Stimulated activated CD4-positive, alpha-beta T cell treated with anti-CD3 and anti-CD28 coated beads, Interleukin-2, amount 100 ng/mL, for 4 hours (primary cell): Measurements from ENCODE around the gene ABI2.

Source experiments
- DNase-seq: peaks from one replicate; pipeline ENCODE4 v3.0.0-alpha.2; 2020; ENCODE audit warnings: low read depth

Gene ABI2

DNA sequence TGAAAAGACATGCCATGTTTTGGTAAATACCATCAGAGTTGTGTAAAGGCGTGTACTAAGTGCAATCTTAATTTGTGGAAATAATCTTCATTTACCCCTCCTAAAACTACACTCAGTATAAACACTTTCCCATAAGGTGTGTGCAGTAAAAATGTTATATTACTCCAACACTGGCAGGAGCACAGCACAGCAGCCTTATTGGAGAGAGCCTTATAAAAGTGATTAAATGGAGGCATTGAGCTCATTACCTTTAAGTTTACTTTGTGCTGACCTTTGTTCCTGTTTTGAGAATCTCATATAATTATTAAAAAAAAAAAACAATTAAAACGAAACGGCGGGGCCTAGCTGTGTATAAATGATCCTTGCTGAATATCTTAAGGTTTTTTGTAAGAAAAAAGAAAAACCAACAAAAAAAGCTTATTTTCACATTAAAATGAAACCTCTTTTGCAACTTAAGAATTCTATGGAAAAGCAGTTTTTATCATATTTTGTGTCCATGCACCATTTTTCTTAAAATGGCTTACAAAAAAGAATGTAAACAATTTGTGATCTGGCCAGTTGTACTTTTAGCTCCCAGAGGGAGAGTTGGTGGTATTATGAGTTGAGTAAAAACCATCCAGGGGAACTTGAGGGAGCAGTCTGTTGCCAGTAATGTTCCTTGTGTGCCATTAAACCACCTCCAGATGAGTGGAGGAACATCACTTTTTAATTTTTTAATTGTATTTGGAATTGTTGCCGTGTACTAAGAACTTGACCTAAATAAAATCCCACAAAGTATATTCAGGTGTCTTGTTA is 103.4 kb downstream of the ABI2 start:
- no peak for DNase-seq

GRCh38 chr2:203432811-203433210 is 104.6 kb downstream of the ABI2 start:
- DNase-seq, result no peak

DNA sequence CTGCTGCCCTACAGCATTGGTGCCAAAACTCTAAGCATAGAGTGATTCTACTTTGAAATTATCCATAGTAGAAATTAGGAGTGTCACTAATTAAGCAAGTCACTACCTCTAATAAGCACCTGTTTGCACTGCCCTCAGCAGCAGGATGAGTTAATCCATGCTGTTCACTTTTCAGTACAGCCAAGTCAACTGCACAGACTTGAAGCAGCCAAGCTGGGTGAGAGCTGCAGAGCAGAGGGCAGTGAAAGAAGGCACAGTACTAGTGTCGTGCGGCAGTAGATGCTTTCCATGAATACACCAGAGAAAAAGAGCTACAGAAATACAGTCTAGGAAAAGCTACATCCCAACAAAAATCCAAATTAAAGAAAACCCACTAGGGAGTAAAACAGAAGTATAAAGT is 108.3 kb downstream of the ABI2 start:
- no peak for DNase-seq

DNA sequence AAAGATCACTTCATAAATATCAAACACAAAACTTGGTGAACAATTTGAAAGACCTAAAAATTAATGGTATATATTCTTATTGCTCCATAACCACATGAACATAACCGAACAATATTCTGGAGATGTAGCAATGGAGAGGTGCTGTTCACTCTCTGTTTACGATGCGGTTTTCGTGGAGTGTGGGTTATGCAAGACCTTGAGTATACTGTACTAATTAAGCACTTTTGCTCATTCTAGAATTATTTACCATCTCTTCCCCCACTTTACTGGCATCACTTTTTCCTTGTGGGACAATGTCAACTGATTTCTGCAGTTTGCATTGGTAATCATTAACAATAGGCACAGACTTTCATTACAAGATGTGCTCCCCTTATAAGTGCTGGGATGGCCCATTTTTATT is 109.3 kb downstream of the ABI2 start:
- no peak for DNase-seq

- no peak for DNase-seq
These were observed 110.3 kb downstream of the ABI2 start for GRCh38 chr2:203438528-203438927.

DNA sequence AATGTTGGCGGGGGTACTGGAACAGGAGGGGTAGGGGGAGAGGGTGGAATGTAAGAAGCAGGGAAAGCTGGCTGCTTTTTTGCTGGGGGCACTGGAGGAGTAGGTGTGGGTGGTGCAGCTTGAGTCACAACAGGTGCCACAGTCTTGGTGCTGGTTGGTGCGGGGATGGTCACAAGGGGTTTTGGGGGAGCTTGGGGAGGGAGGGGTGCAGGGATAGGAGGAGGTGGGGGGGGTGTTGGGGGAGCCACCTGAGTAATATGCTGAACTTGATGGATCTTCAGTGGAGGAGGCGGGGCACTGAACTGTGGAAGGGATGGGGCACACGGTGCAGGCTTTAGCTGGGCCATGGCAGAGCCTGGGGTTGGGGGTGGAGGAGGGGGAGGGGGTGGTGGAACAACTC is 112.5 kb downstream of the ABI2 start:
- DNase-seq, result no peak

DNA sequence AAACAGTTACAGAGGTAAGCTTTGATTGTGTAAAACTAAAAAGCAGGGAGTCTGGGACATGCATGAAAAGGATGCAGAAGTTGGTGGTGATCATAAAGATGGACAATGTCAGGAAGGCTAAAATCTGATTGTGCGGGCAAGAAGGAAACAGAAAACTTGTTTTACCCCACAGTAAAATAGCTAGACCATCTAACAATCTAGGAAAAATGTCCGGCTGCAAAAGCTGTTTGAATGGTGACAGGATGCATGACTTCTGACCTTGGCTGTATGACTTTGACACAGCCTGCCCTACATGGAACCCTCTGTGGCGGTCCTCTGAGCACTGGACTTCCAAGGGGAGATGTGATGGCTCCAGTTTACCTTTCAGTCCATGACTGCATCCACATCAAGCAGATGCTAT is 113.3 kb downstream of the ABI2 start:
- DNase-seq, result no peak

- DNase-seq, result no peak
These were observed 114.3 kb downstream of the ABI2 start for GRCh38 chr2:203442463-203442862.

GRCh38 chr2:203444738-203445137 is 116.5 kb downstream of the ABI2 start:
- no peak for DNase-seq

- DNase-seq, result no peak
These were observed 117.9 kb downstream of the ABI2 start for GRCh38 chr2:203446071-203446481.

DNA sequence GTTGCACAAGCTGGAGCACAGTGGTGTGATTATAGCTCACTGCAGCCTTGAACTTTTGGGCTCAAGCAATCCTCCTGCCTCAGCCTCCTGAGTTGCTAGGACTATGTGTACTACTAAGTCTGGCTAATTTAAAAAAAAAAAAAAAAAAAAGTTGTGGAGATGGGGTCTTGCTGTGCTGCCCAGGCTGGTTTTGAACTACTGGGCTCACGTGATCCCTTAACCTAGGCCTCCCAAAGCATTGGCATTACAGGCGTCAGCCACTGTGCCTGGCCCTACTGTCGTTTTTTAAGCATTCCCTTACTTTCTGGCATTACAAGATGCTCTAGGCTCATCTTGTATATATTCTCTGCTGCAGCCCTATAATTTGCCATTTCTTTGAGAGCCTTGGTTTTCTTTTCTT is 118.6 kb downstream of the ABI2 start:
- no peak for DNase-seq

DNA sequence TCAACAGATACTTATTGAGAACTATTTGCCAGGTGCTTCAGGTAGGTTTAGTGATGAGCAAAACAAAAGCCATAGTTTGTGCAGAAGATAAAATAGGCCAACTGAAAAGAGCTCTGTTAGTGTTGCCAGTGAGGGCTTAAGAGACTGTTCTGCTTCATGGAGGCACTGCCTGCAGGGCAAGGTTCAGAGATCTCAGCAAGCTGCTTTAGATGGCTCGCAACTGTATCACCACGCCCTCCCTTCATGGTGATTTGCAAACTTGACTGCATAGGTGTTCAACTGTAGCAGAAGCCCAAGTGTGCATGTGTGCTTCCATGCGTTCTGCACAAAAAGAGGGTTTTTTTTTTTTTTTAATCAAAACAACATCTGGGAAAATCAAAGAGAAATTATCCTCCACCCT is 122.4 kb downstream of the ABI2 start:
- DNase-seq, result no peak

DNA sequence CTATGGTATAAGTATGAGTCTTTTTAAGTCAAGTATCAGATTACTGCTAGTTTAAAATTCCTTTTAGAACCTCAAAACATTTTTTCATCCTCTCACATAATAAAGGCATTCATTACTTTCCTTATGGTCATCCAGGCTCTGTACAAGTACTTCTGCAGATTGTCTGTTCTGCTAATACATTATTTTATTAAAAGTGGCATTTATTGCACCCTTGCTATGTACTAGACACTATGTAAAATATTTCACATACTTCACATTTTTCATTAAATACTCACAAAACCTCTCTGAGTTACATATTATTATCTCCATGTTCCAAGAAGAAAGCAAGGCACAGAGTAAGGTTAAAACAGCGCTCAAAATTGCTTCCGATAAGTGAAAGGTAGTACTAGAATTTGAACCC is 122.8 kb downstream of the ABI2 start:
- DNase-seq, result no peak

DNA sequence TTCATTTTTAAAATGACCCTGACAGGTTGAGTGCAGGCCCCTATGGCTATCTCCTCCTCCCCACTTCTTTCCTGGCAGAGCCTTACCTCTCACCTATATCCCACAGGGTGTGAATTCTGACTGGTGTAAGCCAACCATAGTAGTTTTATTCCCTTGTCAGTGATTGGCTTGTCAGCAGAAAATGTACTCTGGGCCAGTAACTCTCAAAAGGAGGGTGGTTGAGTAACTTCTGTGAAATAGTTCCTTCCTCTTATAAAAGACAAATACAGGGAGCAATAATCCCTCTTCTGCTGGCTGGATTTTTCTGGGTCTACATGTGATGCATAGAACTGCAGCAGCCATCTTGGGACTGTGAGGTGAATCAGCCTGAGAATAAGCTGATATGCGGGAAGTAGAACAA is 123.5 kb downstream of the ABI2 start:
- DNase-seq, result no peak

GRCh38 chr2:203453858-203454451 is 125.8 kb downstream of the ABI2 start:
- no peak for DNase-seq

- DNase-seq, result no peak
These were observed 127.0 kb downstream of the ABI2 start for GRCh38 chr2:203455209-203455608.

- DNase-seq, result no peak
These were observed 133.6 kb downstream of the ABI2 start for GRCh38 chr2:203461746-203462145.

- no peak for DNase-seq
These were observed 134.1 kb downstream of the ABI2 start for GRCh38 chr2:203462308-203462707.

DNA sequence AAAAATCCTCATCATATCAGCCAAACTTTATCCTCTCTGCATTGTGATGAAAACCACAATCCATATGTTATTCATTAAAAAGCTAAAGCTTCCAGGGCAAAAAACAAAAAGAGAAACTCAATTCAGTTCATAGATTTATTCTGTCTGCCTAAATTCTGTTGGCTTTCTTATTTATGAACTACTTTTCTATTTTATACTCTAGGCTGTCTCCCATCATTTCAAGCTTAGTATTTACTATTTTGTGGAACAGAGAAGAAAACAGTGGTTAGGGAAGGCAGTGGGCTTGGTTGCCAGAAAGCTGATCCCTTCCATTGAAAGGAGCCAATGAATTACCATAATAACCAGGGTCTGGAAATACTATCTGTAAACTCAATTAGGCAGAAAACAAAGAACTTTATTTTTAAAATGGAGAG is 135.1 kb downstream of the ABI2 start:
- DNase-seq, result no peak

GRCh38 chr2:203469546-203469945 is 141.4 kb downstream of the ABI2 start:
- DNase-seq, result no peak

GRCh38 chr2:203470371-203470770 is 142.2 kb downstream of the ABI2 start:
- DNase-seq, result no peak

DNA sequence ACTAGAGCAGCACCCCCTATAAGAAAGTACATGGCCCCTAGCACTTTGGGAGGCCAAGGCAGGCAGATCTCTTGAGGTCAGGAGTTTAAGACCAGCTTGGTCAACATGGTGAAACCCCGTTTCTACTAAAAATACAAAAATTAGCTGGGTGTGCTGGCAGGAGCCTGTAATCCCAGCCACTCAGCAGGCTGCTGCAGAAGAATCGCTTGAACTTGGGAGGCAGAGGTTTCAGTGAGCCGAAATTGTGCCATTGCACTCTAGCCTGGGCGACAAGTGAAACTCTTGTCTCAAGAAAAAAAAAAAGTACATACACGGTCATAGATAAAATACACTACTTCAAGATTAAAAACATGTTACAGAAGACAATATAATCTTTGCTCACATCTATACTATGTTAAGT is 143.1 kb downstream of the ABI2 start:
- no peak for DNase-seq

DNA sequence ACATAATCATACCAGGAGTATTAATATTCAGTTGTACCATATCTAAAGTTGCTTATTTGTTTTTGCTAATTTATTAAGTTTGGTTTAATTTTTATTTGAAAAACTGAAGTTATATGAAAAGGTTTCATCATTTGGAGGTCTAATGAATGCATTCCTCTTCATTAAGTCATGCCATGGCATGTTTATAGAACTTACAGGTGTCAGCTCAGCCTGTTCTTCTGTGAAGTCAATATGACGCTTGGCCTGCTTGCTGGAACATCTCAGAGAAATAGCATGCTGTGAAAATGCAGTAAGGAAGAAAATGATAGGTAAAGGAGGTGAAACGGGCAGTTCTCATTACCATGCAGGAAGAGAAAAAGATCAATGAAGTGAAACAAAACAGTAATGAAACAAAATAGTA is 148.7 kb downstream of the ABI2 start:
- DNase-seq, result no peak

DNA sequence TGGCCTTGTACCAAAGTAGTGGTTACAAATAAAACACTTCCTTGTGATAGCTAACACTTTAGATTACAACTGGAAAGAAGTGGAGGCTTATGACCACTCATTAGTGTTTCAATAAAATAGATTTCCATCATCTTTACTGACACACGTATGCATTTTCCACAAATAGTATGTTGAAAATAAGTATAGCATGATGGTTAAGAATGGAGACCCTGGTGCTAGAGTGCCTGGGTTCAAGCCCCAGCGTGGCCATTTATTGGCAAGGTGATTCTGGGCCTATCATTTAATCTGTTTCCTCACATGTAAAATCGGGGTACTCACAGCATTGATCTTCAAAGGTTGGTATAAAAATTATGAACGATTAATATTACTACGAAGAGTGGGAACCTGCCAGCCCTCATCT is 152.4 kb downstream of the ABI2 start:
- DNase-seq, result no peak
